Stimulated activated naive CD8-positive, alpha-beta T cell treated with anti-CD3 and anti-CD28 coated beads, Interleukin-15, Interleukin-2, amounts not matched to agents 100 ng/mL and 50 ng/mL, for 24 hours (primary cell): Measurements from ENCODE around the gene MAOB.

Experiments
- H3K27ac Mint-ChIP-seq: one replicate; pipeline ENCODE4 v1.8.0; 2021; ENCODE audit warnings: mild to moderate bottlenecking, mixed read lengths
- H3K27me3 Mint-ChIP-seq: one replicate; pipeline ENCODE4 v1.8.0; 2021; ENCODE audit warnings: mixed read lengths
- H3K36me3 Mint-ChIP-seq: one replicate; pipeline ENCODE4 v1.8.0; 2021; ENCODE audit warnings: low read depth, mixed read lengths
- H3K4me1 Mint-ChIP-seq: one replicate; pipeline ENCODE4 v1.8.0; 2021; ENCODE audit warnings: low read depth, mixed read lengths
- H3K4me3 Mint-ChIP-seq: one replicate; pipeline ENCODE4 v1.8.0; 2021; ENCODE audit warnings: mild to moderate bottlenecking, mixed read lengths
- H3K9me3 Mint-ChIP-seq: one replicate; pipeline ENCODE4 v1.8.0; 2021; ENCODE audit warnings: mixed read lengths

Gene MAOB

GRCh38 chrX:43720961-43721360, 161.3 kb downstream of the MAOB start:
- H3K36me3 Mint-ChIP-seq, result no peaks in the 10 kb centered on the region
- peaks cover 5% of the 10 kb centered on the region for H3K27me3 Mint-ChIP-seq
- no peaks in the 10 kb centered on the region for H3K4me1 Mint-ChIP-seq
- H3K9me3 Mint-ChIP-seq, result no peaks in the 10 kb centered on the region
- no peak overlapping the region for H3K27ac Mint-ChIP-seq
- H3K4me3 Mint-ChIP-seq, result no peak overlapping the region

GRCh38 chrX:43720082-43720481, 162.2 kb downstream of the MAOB start:
- H3K36me3 Mint-ChIP-seq, result no peaks in the 10 kb centered on the region
- H3K27ac Mint-ChIP-seq, result no peak overlapping the region
- no peaks in the 10 kb centered on the region for H3K4me1 Mint-ChIP-seq
- peaks cover 5% of the 10 kb centered on the region for H3K27me3 Mint-ChIP-seq
- H3K4me3 Mint-ChIP-seq, result no peak overlapping the region
- no peaks in the 10 kb centered on the region for H3K9me3 Mint-ChIP-seq

GRCh38 chrX:43718956-43719355, 163.3 kb downstream of the MAOB start:
- H3K36me3 Mint-ChIP-seq, result no peaks in the 10 kb centered on the region
- H3K4me3 Mint-ChIP-seq, result no peak overlapping the region
- no peaks in the 10 kb centered on the region for H3K4me1 Mint-ChIP-seq
- no peaks in the 10 kb centered on the region for H3K9me3 Mint-ChIP-seq
- H3K27ac Mint-ChIP-seq, result no peak overlapping the region
- H3K27me3 Mint-ChIP-seq, result peaks cover 3% of the 10 kb centered on the region

- H3K4me3 Mint-ChIP-seq, result no peak overlapping the region
- H3K36me3 Mint-ChIP-seq, result no peaks in the 10 kb centered on the region
- H3K27me3 Mint-ChIP-seq, result no peaks in the 10 kb centered on the region
- H3K4me1 Mint-ChIP-seq, result no peaks in the 10 kb centered on the region
- H3K9me3 Mint-ChIP-seq, result no peaks in the 10 kb centered on the region
- no peak overlapping the region for H3K27ac Mint-ChIP-seq
Observed at GRCh38 chrX:43718546-43718945, 163.7 kb downstream of the MAOB start.

GRCh38 chrX:43718081-43718480, 164.2 kb downstream of the MAOB start:
- Mint-ChIP-seq H3K4me3 (no peak overlapping the region), H3K27ac (no peak overlapping the region), H3K9me3 (no peaks in the 10 kb centered on the region), H3K4me1 (no peaks in the 10 kb centered on the region), H3K27me3 (no peaks in the 10 kb centered on the region), H3K36me3 (no peaks in the 10 kb centered on the region)

- H3K27ac Mint-ChIP-seq, result no peak overlapping the region
- H3K4me1 Mint-ChIP-seq, result no peaks in the 10 kb centered on the region
- H3K27me3 Mint-ChIP-seq, result no peaks in the 10 kb centered on the region
- no peaks in the 10 kb centered on the region for H3K9me3 Mint-ChIP-seq
- H3K4me3 Mint-ChIP-seq, result no peak overlapping the region
- H3K36me3 Mint-ChIP-seq, result no peaks in the 10 kb centered on the region
Observed at GRCh38 chrX:43717161-43717560, 165.1 kb downstream of the MAOB start.

- Mint-ChIP-seq H3K27me3 (no peaks in the 10 kb centered on the region), H3K9me3 (no peaks in the 10 kb centered on the region), H3K4me1 (no peaks in the 10 kb centered on the region), H3K4me3 (no peak overlapping the region), H3K27ac (no peak overlapping the region), H3K36me3 (no peaks in the 10 kb centered on the region)
Observed at GRCh38 chrX:43716696-43717095, 165.6 kb downstream of the MAOB start.
